ENCODE measurements around the gene KCTD21.
"Not testable (repeated sequence)": the region's sequence is repeated elsewhere in the genome, so short reads cannot be mapped to it uniquely, and the experiment has no call there.

KCTD21 gene

GRCh38 chr11:78188286-78189173 lies at the start of gene KCTD21, which contains the start of gene USP35:
TSS of gene KCTD21 (minus strand) at chr11:78188626. CDS start at chr11:78174554, 14,072 bp downstream.
TSS of gene USP35 (plus strand) at chr11:78188919. CDS start at chr11:78196246, 7,327 bp downstream.
- peak within 1 kb of the TSS; percentile 86 to 94 for H3K4me3 ChIP-seq (replicated peaks in 1 of 2; ENCODE audit: low read depth in 2 of 2, low read length in 2 of 2)
- peak; percentile 97 to 98 for DNase-seq (ENCODE audit: low read depth in 2 of 2)
- no peak for TF ChIP-seq CTCF (IDR thresholded peaks at IDR 0.05; ENCODE audit: low read depth, low read length)

GRCh38 chr11:78237293-78238046 lies 49.0 kb upstream of the KCTD21 start:
- DNase-seq (ENCODE audit: low read depth in 2 of 2) = no peak
- TF ChIP-seq CTCF (IDR thresholded peaks at IDR 0.05; ENCODE audit: low read depth, low read length) = no peak
- H3K4me3 ChIP-seq (replicated peaks in 1 of 2; ENCODE audit: low read depth in 2 of 2, low read length in 2 of 2) = no peak overlapping the region

- DNase-seq (ENCODE audit: low read depth in 2 of 2) = no peak
- no peak overlapping the region for H3K4me3 ChIP-seq (replicated peaks in 1 of 2; ENCODE audit: low read depth in 2 of 2, low read length in 2 of 2)
- TF ChIP-seq CTCF (IDR thresholded peaks at IDR 0.05; ENCODE audit: low read depth, low read length) = no peak
Measured at GRCh38 chr11:78234006-78234405, 45.6 kb upstream of the KCTD21 start.

GRCh38 chr11:78233046-78233445 lies 44.6 kb upstream of the KCTD21 start:
- H3K4me3 ChIP-seq (replicated peaks in 1 of 2; ENCODE audit: low read depth in 2 of 2, low read length in 2 of 2); DNase-seq (ENCODE audit: low read depth in 2 of 2): not testable (repeated sequence)

GRCh38 chr11:78231962-78232501 lies 43.6 kb upstream of the KCTD21 start:
- DNase-seq (ENCODE audit: low read depth in 2 of 2) = peak; percentile 17 to 65
- TF ChIP-seq CTCF (IDR thresholded peaks at IDR 0.05; ENCODE audit: low read depth, low read length) = no peak
- H3K4me3 ChIP-seq (replicated peaks in 1 of 2; ENCODE audit: low read depth in 2 of 2, low read length in 2 of 2) = no peak overlapping the region

GRCh38 chr11:78230161-78230877 lies 41.9 kb upstream of the KCTD21 start:
- TF ChIP-seq CTCF (IDR thresholded peaks at IDR 0.05; ENCODE audit: low read depth, low read length) = no peak
- H3K4me3 ChIP-seq (replicated peaks in 1 of 2; ENCODE audit: low read depth in 2 of 2, low read length in 2 of 2) = no peak overlapping the region
- peak in 1 of 2 donors; percentile 20 for DNase-seq (ENCODE audit: low read depth in 2 of 2)

Data from cardiac fibroblast (primary cell).